ENCODE measurements around the gene ARSG.
A peak's percentile ranks its signal among the peaks of the same experiment; 100 is the strongest.

The ARSG gene

GRCh38 chr17:68431661-68432071, 140.4 kb downstream of the ARSG start:
- H3K4me1 Mint-ChIP-seq (ENCODE audit: low read depth), result peaks cover 20% of the 10 kb centered on the region
- no peaks in the 10 kb centered on the region for H3K27me3 Mint-ChIP-seq
- no peak overlapping the region for H3K4me3 Mint-ChIP-seq
- peak; percentile 53 for DNase-seq
- no peak overlapping the region for H3K27ac Mint-ChIP-seq
- peaks cover 15% of the 10 kb centered on the region for H3K36me3 Mint-ChIP-seq (ENCODE audit: low read depth)
- no peaks in the 10 kb centered on the region for H3K9me3 Mint-ChIP-seq

- Mint-ChIP-seq H3K27ac (no peak overlapping the region), H3K4me1 (ENCODE audit: low read depth) (peaks cover 25% of the 10 kb centered on the region), H3K36me3 (ENCODE audit: low read depth) (peaks cover 15% of the 10 kb centered on the region), H3K9me3 (no peaks in the 10 kb centered on the region), H3K4me3 (no peak overlapping the region), H3K27me3 (no peaks in the 10 kb centered on the region)
- no peak for DNase-seq
Observed at GRCh38 chr17:68432086-68432864, 141.0 kb downstream of the ARSG start.

- no peaks in the 10 kb centered on the region for H3K27me3 Mint-ChIP-seq
- peaks cover 35% of the 10 kb centered on the region for H3K4me1 Mint-ChIP-seq (ENCODE audit: low read depth)
- no peak for DNase-seq
- H3K4me3 Mint-ChIP-seq, result no peak overlapping the region
- peaks cover 14% of the 10 kb centered on the region for H3K36me3 Mint-ChIP-seq (ENCODE audit: low read depth)
- H3K27ac Mint-ChIP-seq, result no peak overlapping the region
- no peaks in the 10 kb centered on the region for H3K9me3 Mint-ChIP-seq
Observed at GRCh38 chr17:68433211-68433610, 141.9 kb downstream of the ARSG start.

- Mint-ChIP-seq H3K27me3 (no peaks in the 10 kb centered on the region), H3K9me3 (no peaks in the 10 kb centered on the region), H3K4me3 (no peak overlapping the region), H3K36me3 (ENCODE audit: low read depth) (peaks cover 10% of the 10 kb centered on the region), H3K4me1 (ENCODE audit: low read depth) (peaks cover 40% of the 10 kb centered on the region), H3K27ac (no peak overlapping the region)
- no peak for DNase-seq
Observed at GRCh38 chr17:68433911-68434508, 142.7 kb downstream of the ARSG start.

- H3K27ac Mint-ChIP-seq, result no peak overlapping the region
- DNase-seq, result no peak
- peaks cover 8% of the 10 kb centered on the region for H3K36me3 Mint-ChIP-seq (ENCODE audit: low read depth)
- H3K4me1 Mint-ChIP-seq (ENCODE audit: low read depth), result peaks cover 41% of the 10 kb centered on the region
- no peaks in the 10 kb centered on the region for H3K9me3 Mint-ChIP-seq
- H3K4me3 Mint-ChIP-seq, result no peak overlapping the region
- H3K27me3 Mint-ChIP-seq, result no peaks in the 10 kb centered on the region
Observed at GRCh38 chr17:68435361-68435760, 144.1 kb downstream of the ARSG start.

- Mint-ChIP-seq H3K27ac (peak overlapping the region; percentile 88), H3K36me3 (ENCODE audit: low read depth) (peaks cover 8% of the 10 kb centered on the region), H3K9me3 (no peaks in the 10 kb centered on the region), H3K4me3 (peak overlapping the region; percentile 18), H3K4me1 (ENCODE audit: low read depth) (peaks cover 49% of the 10 kb centered on the region), H3K27me3 (no peaks in the 10 kb centered on the region)
- DNase-seq, result peak; percentile 85
Observed at GRCh38 chr17:68435876-68436842, 144.9 kb downstream of the ARSG start.

GRCh38 chr17:68437979-68438822, 146.9 kb downstream of the ARSG start:
- Mint-ChIP-seq H3K27ac (peak overlapping the region; percentile 86), H3K27me3 (no peaks in the 10 kb centered on the region), H3K36me3 (ENCODE audit: low read depth) (peaks cover 5% of the 10 kb centered on the region), H3K4me3 (peak overlapping the region; percentile 67), H3K4me1 (ENCODE audit: low read depth) (peaks cover 46% of the 10 kb centered on the region), H3K9me3 (no peaks in the 10 kb centered on the region)
- DNase-seq, result peak; percentile 53

GRCh38 chr17:68439656-68440290, 148.5 kb downstream of the ARSG start:
- H3K4me1 Mint-ChIP-seq (ENCODE audit: low read depth), result peaks cover 44% of the 10 kb centered on the region
- H3K4me3 Mint-ChIP-seq, result no peak overlapping the region
- peaks cover 2% of the 10 kb centered on the region for H3K36me3 Mint-ChIP-seq (ENCODE audit: low read depth)
- H3K9me3 Mint-ChIP-seq, result no peaks in the 10 kb centered on the region
- DNase-seq, result no peak
- H3K27me3 Mint-ChIP-seq, result no peaks in the 10 kb centered on the region
- no peak overlapping the region for H3K27ac Mint-ChIP-seq

GRCh38 chr17:68440526-68440925, 149.2 kb downstream of the ARSG start:
- H3K4me1 Mint-ChIP-seq (ENCODE audit: low read depth), result peaks cover 44% of the 10 kb centered on the region
- no peaks in the 10 kb centered on the region for H3K27me3 Mint-ChIP-seq
- H3K36me3 Mint-ChIP-seq (ENCODE audit: low read depth), result peaks cover 2% of the 10 kb centered on the region
- H3K27ac Mint-ChIP-seq, result peak overlapping the region; percentile 35
- DNase-seq, result no peak
- H3K9me3 Mint-ChIP-seq, result no peaks in the 10 kb centered on the region
- no peak overlapping the region for H3K4me3 Mint-ChIP-seq

GRCh38 chr17:68441070-68441770, 149.9 kb downstream of the ARSG start:
- no peak for DNase-seq
- Mint-ChIP-seq H3K27ac (peak overlapping the region; percentile 35), H3K36me3 (ENCODE audit: low read depth) (no peaks in the 10 kb centered on the region), H3K4me3 (no peak overlapping the region), H3K9me3 (no peaks in the 10 kb centered on the region), H3K4me1 (ENCODE audit: low read depth) (peaks cover 38% of the 10 kb centered on the region), H3K27me3 (no peaks in the 10 kb centered on the region)

- H3K27ac Mint-ChIP-seq, result no peak overlapping the region
- no peaks in the 10 kb centered on the region for H3K9me3 Mint-ChIP-seq
- no peak for DNase-seq
- peaks cover 6% of the 10 kb centered on the region for H3K36me3 Mint-ChIP-seq (ENCODE audit: low read depth)
- H3K27me3 Mint-ChIP-seq, result no peaks in the 10 kb centered on the region
- H3K4me3 Mint-ChIP-seq, result no peak overlapping the region
- H3K4me1 Mint-ChIP-seq (ENCODE audit: low read depth), result peaks cover 14% of the 10 kb centered on the region
Observed at GRCh38 chr17:68443972-68444464, 152.7 kb downstream of the ARSG start.

- H3K9me3 Mint-ChIP-seq, result no peaks in the 10 kb centered on the region
- peaks cover 9% of the 10 kb centered on the region for H3K4me1 Mint-ChIP-seq (ENCODE audit: low read depth)
- H3K27ac Mint-ChIP-seq, result no peak overlapping the region
- no peak for DNase-seq
- H3K27me3 Mint-ChIP-seq, result no peaks in the 10 kb centered on the region
- H3K36me3 Mint-ChIP-seq (ENCODE audit: low read depth), result peaks cover 15% of the 10 kb centered on the region
- H3K4me3 Mint-ChIP-seq, result no peak overlapping the region
Observed at GRCh38 chr17:68445671-68446070, 154.4 kb downstream of the ARSG start.

GRCh38 chr17:68446626-68447041, 155.3 kb downstream of the ARSG start:
- no peak for DNase-seq
- Mint-ChIP-seq H3K9me3 (no peaks in the 10 kb centered on the region), H3K27ac (no peak overlapping the region), H3K4me1 (ENCODE audit: low read depth) (peaks cover 2% of the 10 kb centered on the region), H3K27me3 (no peaks in the 10 kb centered on the region), H3K4me3 (no peak overlapping the region), H3K36me3 (ENCODE audit: low read depth) (peaks cover 20% of the 10 kb centered on the region)
